Hepatocyte (in vitro differentiated cells): ENCODE results near the gene CUL9. TPM values are rescaled to one million over a fixed set of nuclear protein-coding genes. Genes with fewer than 3 reads are reported as not detected.

ENCODE experiments used
- DNase-seq: peaks from one replicate; pipeline ENCODE4 v3.0.0-alpha.2; 2016; ENCODE audit warnings: low spot score
- H2AFZ ChIP-seq: fragments of 200-600 bp; sonication (generic); 2 replicates; pipeline ENCODE4 v1.6.0; 2016; ENCODE audit warnings: antibody characterized with exemption, mild to moderate bottlenecking
- H3K27ac ChIP-seq: fragments of 200-600 bp; sonication (generic); 2 replicates; pipeline ENCODE4 v1.5.1; 2016; ENCODE audit warnings: mild to moderate bottlenecking
- H3K27me3 ChIP-seq: fragments of 200-600 bp; sonication (generic); 2 replicates; pipeline ENCODE4 v1.6.1; 2016
- H3K36me3 ChIP-seq: fragments of 200-600 bp; sonication (generic); replicated peaks from 2 replicates; pipeline ENCODE4 v1.5.1; 2016; ENCODE audit warnings: low read depth; ENCODE audit not compliant: insufficient read depth
- H3K4me1 ChIP-seq: fragments of 200-600 bp; sonication (generic); 2 replicates; pipeline ENCODE4 v1.5.1; 2016; ENCODE audit warnings: mild to moderate bottlenecking, moderate library complexity; ENCODE audit not compliant: insufficient read depth
- H3K4me2 ChIP-seq: fragments of 200-600 bp; sonication (generic); 2 replicates; pipeline ENCODE4 v1.6.0; 2016
- H3K4me3 ChIP-seq: fragments of 200-600 bp; sonication (generic); 2 replicates; pipeline ENCODE4 v1.5.1; 2016; ENCODE audit warnings: mild to moderate bottlenecking
- H3K79me2 ChIP-seq: fragments of 200-600 bp; sonication (generic); 2 replicates; pipeline ENCODE4 v1.6.0; 2017; ENCODE audit warnings: mild to moderate bottlenecking
- H3K9me2 ChIP-seq: fragments of 200-600 bp; sonication (generic); replicated peaks from 2 replicates; pipeline ENCODE4 v1.6.0; 2017; ENCODE audit warnings: mild to moderate bottlenecking; ENCODE audit not compliant: insufficient read depth
- H3K9me3 ChIP-seq: fragments of 200-600 bp; sonication (generic); 2 replicates; pipeline ENCODE4 v1.5.1; 2016; ENCODE audit warnings: low read depth, mild to moderate bottlenecking
- H4K20me1 ChIP-seq: fragments of 200-600 bp; sonication (generic); 2 replicates; pipeline ENCODE4 v1.6.0; 2016; ENCODE audit warnings: mild to moderate bottlenecking; ENCODE audit not compliant: insufficient read depth, poor library complexity, severe bottlenecking
- CTCF ChIP-seq: fragments of 200-600 bp; sonication (generic); IDR thresholded peaks from 2 replicates; pipeline ENCODE4 v1.5.1; 2016; ENCODE audit warnings: antibody characterized with exemption, mild to moderate bottlenecking; ENCODE audit not compliant: poor library complexity
- EZH2 ChIP-seq: fragments of 200-600 bp; sonication (generic); IDR thresholded peaks from 2 replicates; pipeline ENCODE4 v1.6.1; 2016; ENCODE audit warnings: antibody characterized with exemption, mild to moderate bottlenecking, borderline replicate concordance
- EZH2phosphoT487 ChIP-seq: fragments of 200-600 bp; sonication (generic); IDR thresholded peaks from one replicate; pipeline ENCODE4 v1.6.1; 2018; ENCODE audit warnings: antibody characterized with exemption, mild to moderate bottlenecking, low read depth, moderate library complexity; ENCODE audit not compliant: unreplicated experiment, severe bottlenecking
- WGBS: methylation state at CpG from one replicate; pipeline ENCODE4 v1.1.6; 2016; ENCODE audit warnings: low lambda C conversion rate; ENCODE audit errors: missing lambda C conversion rate; 5-methylcytosine and 5-hydroxymethylcytosine counted together
- polyA plus RNA-seq: library from polyadenylated mRNA; unstranded; fragments of >200 nt; fragmentation: Nextera tagmentation; extraction: Ambion mirVana; gene quantifications from 2 replicates; pipeline ENCODE4 v1.2.1, GENCODE V29; 2016
- total RNA-seq: library from RNA; depleted of rRNA; stranded (reverse); fragments of >200 nt; gene quantifications from 2 replicates; pipeline ENCODE4 v1.2.3, GENCODE V29; 2014

CUL9 gene
- total and polyA plus RNA-seq, 2 experiments from 2014 or later: 20.1 to 26.2 TPM

DNA sequence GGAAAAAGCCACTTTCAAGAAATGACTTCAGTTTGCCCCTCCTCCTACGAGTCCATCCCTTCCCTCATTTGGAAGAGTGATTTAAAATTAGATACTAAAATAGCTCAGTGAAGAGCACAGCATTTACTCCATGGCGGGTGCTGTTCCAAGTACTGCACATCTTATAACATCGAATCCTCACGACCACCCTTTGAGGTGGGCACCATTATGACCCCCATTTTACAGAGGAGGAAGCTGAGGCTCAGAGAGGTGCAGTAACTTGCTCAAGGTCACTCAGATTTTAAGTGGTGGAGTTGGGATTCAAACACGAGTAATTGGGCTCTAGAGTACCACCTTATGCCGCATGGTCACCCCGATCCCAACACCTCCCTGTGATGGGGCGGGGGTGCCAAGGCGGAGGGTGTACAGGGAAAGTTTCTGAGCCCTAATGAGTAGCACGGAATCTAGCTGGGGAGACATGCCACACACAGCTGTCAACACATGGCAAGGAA is 86.8 kb downstream of the CUL9 start:
- Histone ChIP-seq H3K9me3 (no peaks in the 10 kb centered on the region), H3K36me3 (no peaks in the 10 kb centered on the region), H3K79me2 (no peaks in the 10 kb centered on the region), H3K27ac (peak overlapping the region; percentile 92), H4K20me1 (no peaks in the 10 kb centered on the region), H2AFZ (no peak overlapping the region), H3K4me2 (peak overlapping the region; percentile 79), H3K4me1 (peaks cover 47% of the 10 kb centered on the region), H3K4me3 (no peak overlapping the region), H3K27me3 (no peaks in the 10 kb centered on the region), H3K9me2 (no peaks in the 10 kb centered on the region)
- no peak for DNase-seq
- TF ChIP-seq EZH2phosphoT487 (no peak), CTCF (no peak), EZH2 (no peak)
- 90% methylated on average over 10 of the region's 10 CpGs for WGBS

GRCh38 chr6:43269273-43270007 is 87.4 kb downstream of the CUL9 start:
- H4K20me1 ChIP-seq: no peaks in the 10 kb centered on the region
- no peaks in the 10 kb centered on the region for H3K27me3 ChIP-seq
- peaks cover 49% of the 10 kb centered on the region for H3K4me1 ChIP-seq
- no peaks in the 10 kb centered on the region for H3K9me2 ChIP-seq
- H3K4me3 ChIP-seq: no peak overlapping the region
- H3K36me3 ChIP-seq: no peaks in the 10 kb centered on the region
- TF ChIP-seq CTCF: no peak
- TF ChIP-seq EZH2phosphoT487: no peak
- TF ChIP-seq EZH2: no peak
- 6% methylated on average over 42 of the region's 44 CpGs for WGBS
- H3K79me2 ChIP-seq: no peaks in the 10 kb centered on the region
- H3K4me2 ChIP-seq: peak overlapping the region; percentile 79
- H2AFZ ChIP-seq: no peak overlapping the region
- peak; percentile 68 for DNase-seq
- H3K9me3 ChIP-seq: no peaks in the 10 kb centered on the region
- H3K27ac ChIP-seq: peak overlapping the region; percentile 92

DNA sequence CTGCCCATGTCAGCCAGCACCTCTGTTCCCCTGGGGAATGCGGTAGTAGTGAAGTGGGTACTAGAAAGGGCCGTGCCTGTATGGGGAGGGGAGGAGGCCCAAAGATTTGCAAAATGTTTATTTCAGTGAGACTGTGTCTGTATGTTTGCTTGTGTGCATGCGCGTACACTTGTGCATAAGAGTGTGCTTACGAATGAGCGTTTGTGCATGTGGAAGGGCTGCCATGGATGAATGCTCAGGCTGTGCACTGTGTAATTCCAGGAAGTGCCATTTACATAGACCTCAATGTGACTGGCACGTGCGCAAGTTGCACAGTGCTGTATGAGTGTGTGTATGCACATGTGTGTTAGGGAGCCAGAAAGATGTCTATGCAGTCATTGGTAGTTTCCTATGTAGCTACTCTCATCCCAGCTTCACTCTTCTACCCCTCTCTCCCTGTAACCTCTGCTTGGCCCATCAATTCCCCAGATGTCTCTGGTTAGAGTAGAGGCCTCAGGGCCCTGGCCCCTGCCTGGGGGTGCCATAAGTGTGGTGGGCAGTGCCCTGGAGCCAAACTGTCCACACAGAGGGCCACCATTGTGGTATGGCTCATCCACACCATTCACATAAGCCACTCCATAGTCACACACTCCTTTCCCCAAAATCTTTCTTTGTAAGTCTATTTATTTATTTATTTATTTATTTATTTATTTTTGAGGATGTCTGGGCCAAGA is 89.3 kb downstream of the CUL9 start:
- Histone ChIP-seq H3K27me3 (no peaks in the 10 kb centered on the region), H3K36me3 (no peaks in the 10 kb centered on the region), H3K9me3 (no peaks in the 10 kb centered on the region), H3K9me2 (no peaks in the 10 kb centered on the region), H3K4me2 (no peak overlapping the region), H3K4me1 (peaks cover 65% of the 10 kb centered on the region), H2AFZ (no peak overlapping the region), H3K27ac (peak overlapping the region; percentile 92), H3K4me3 (no peak overlapping the region), H4K20me1 (no peaks in the 10 kb centered on the region), H3K79me2 (no peaks in the 10 kb centered on the region)
- no peak for DNase-seq
- WGBS: 93% methylated on average over 8 of the region's 8 CpGs
- TF ChIP-seq EZH2 (no peak), CTCF (no peak), EZH2phosphoT487 (no peak)
